ENCODE measurements around the gene BACH2. TPM values are rescaled to one million over a fixed set of nuclear protein-coding genes. Genes with fewer than 3 reads are reported as not detected.
"Not testable (repeated sequence)": the region's sequence is repeated elsewhere in the genome, so short reads cannot be mapped to it uniquely, and the experiment has no call there.

BACH2 gene
- polyA plus RNA-seq, 10 donors = 4.1 to 7.4 (median 5.1) TPM

- not testable (repeated sequence) for DNase-seq
Observed at GRCh38 chr6:89971338-89972024, 325.2 kb downstream of the BACH2 start.

- peak in 2 of 3 donors; percentile 71 to 80 for DNase-seq
Observed at GRCh38 chr6:89970609-89971337, 325.9 kb downstream of the BACH2 start.

GRCh38 chr6:89970072-89970471 lies 326.6 kb downstream of the BACH2 start:
- no peak for DNase-seq

- DNase-seq = no peak
Observed at GRCh38 chr6:89966913-89967312, 329.7 kb downstream of the BACH2 start.

GRCh38 chr6:89966228-89966544 lies 330.5 kb downstream of the BACH2 start:
- DNase-seq = peak in 1 of 3 donors; percentile 31

- DNase-seq = no peak
Observed at GRCh38 chr6:89965441-89966227, 331.0 kb downstream of the BACH2 start.

- no peak for DNase-seq
Observed at GRCh38 chr6:89963391-89963790, 333.3 kb downstream of the BACH2 start.

- no peak for DNase-seq
Observed at GRCh38 chr6:89961481-89961880, 335.2 kb downstream of the BACH2 start.

- DNase-seq = no peak
Observed at GRCh38 chr6:89959883-89960282, 336.8 kb downstream of the BACH2 start.

- no peak for DNase-seq
Observed at GRCh38 chr6:89956182-89956581, 340.5 kb downstream of the BACH2 start.

GRCh38 chr6:89955364-89955763 lies 341.3 kb downstream of the BACH2 start:
- no peak for DNase-seq

GRCh38 chr6:89954721-89955148 lies 341.9 kb downstream of the BACH2 start:
- DNase-seq = no peak

GRCh38 chr6:89952686-89953085 lies 344.0 kb downstream of the BACH2 start:
- peak in 1 of 3 donors; percentile 56 for DNase-seq

- DNase-seq = no peak
Observed at GRCh38 chr6:89952105-89952671, 344.5 kb downstream of the BACH2 start.

GRCh38 chr6:89951574-89952104 lies 345.0 kb downstream of the BACH2 start:
- no peak for DNase-seq

- no peak for DNase-seq
Observed at GRCh38 chr6:89950879-89951391, 345.7 kb downstream of the BACH2 start.

- no peak for DNase-seq
Observed at GRCh38 chr6:89950446-89950845, 346.2 kb downstream of the BACH2 start.

GRCh38 chr6:89948876-89949275 lies 347.8 kb downstream of the BACH2 start:
- DNase-seq = no peak

- DNase-seq = no peak
Observed at GRCh38 chr6:89944826-89945407, 351.7 kb downstream of the BACH2 start.

GRCh38 chr6:89944181-89944755 lies 352.4 kb downstream of the BACH2 start:
- DNase-seq = no peak

- no peak for DNase-seq
Observed at GRCh38 chr6:89942601-89943000, 354.0 kb downstream of the BACH2 start.

All from muscle of back (tissue), 11 donors.